Upper lobe of left lung (tissue), 6 donors: ENCODE results near the gene CTDP1. TPM values are rescaled to one million over a fixed set of nuclear protein-coding genes. Genes with fewer than 3 reads are reported as not detected.
"Not testable (repeated sequence)": the region's sequence is repeated elsewhere in the genome, so short reads cannot be mapped to it uniquely, and the experiment has no call there.

ENCODE experiments used
- ATAC-seq, 2 donors: fragments of 200-7000 bp; cut with Tn5 transposase; one replicate each; pipeline ENCODE4 v1.9.1; 2022; ENCODE audit warnings: mild to moderate bottlenecking in 2 of 2, moderate library complexity in 2 of 2; ENCODE audit not compliant: low FRiP score in 2 of 2
- DNase-seq, 2 donors: peaks; one replicate each; pipeline ENCODE4 v3.0.0-alpha.2; 2019 to 2020
- H3K27ac ChIP-seq, 4 donors: fragments of 200-600 bp; sonication (generic); one replicate each; pipeline ENCODE4 v1.5.1; 2016 to 2019
- H3K27me3 ChIP-seq, 4 donors: fragments of 200-600 bp; sonication (generic); one replicate each; pipeline ENCODE4 v1.5.1; 2017 to 2019
- H3K36me3 ChIP-seq, 4 donors: fragments of 200-600 bp; sonication (generic); one replicate each; pipeline ENCODE4 v1.5.1; 2016 to 2019
- H3K4me1 ChIP-seq, 4 donors: fragments of 200-600 bp; sonication (generic); one replicate each; pipeline ENCODE4 v1.5.1; 2018 to 2019
- H3K4me3 ChIP-seq, 4 donors: fragments of 200-600 bp; sonication (generic); one replicate each; pipeline ENCODE4 v1.5.1; 2017 to 2019; ENCODE audit warnings: mild to moderate bottlenecking in 2 of 4, moderate library complexity in 1 of 4
- H3K9me3 ChIP-seq, 4 donors: fragments of 200-600 bp; sonication (generic); one replicate each; pipeline ENCODE4 v1.5.1; 2018 to 2019
- CTCF ChIP-seq, 6 experiments: fragments of 450-650 bp in 4 of 6; fragments of 200-600 bp in 2 of 6; sonication (generic) in 2 of 6; IDR thresholded peaks; one replicate each; pipeline ENCODE4 v1.5.1; 2016 to 2019; ENCODE audit warnings: antibody characterized with exemption in 6 of 6
- EP300 ChIP-seq, 4 donors: sonication (generic); formaldehyde crosslinking; IDR thresholded peaks; one replicate each; pipeline ENCODE4 v1.5.1; 2017; ENCODE audit warnings: antibody characterized with exemption in 4 of 4, control low read depth in 2 of 4
- POLR2A ChIP-seq, 4 donors: fragments of 450-650 bp; IDR thresholded peaks; one replicate each; pipeline ENCODE4 v1.5.1; 2016 to 2017; ENCODE audit warnings: antibody characterized with exemption in 4 of 4, mild to moderate bottlenecking in 2 of 4
- POLR2AphosphoS5 ChIP-seq, 2 donors: sonication (generic); formaldehyde crosslinking; IDR thresholded peaks; one replicate each; pipeline ENCODE4 v1.5.1; 2017; ENCODE audit warnings: antibody characterized with exemption in 2 of 2
- WGBS, 2 donors: methylation state at CpG; one replicate each; pipeline ENCODE4 v1.1.5; 2017 to 2018; 5-methylcytosine and 5-hydroxymethylcytosine counted together
- total RNA-seq, 6 donors: library from RNA; depleted of rRNA in 4 of 6; stranded (reverse); fragments of >200 nt in 4 of 6; gene quantifications; one replicate each; pipeline versions ENCODE4 v1.1.0 to v1.2.1, GENCODE V29; 2016 to 2021
- donor health status: DM: no; HTN: no; CAD: no; lungs with moderate emphysema.
- donor health status: DM: no; HTN: yes; CAD: no; lungs with severe emphysema.

The CTDP1 gene
- total RNA-seq, 6 donors from 2014 or later = 21.3 to 44.7 (median 29.7) TPM

GRCh38 chr18:79750980-79751571, 71.5 kb downstream of the CTDP1 start:
- Histone ChIP-seq H3K36me3 (peaks cover 0 to 56% (median 46%) of the 10 kb centered on the region in 4 donors), H3K9me3 (no peaks in the 10 kb centered on the region), H3K4me3 (no peak overlapping the region), H3K4me1 (no peaks in the 10 kb centered on the region), H3K27me3 (no peaks in the 10 kb centered on the region), H3K27ac (no peak overlapping the region)
- ATAC-seq = no peak
- WGBS, 2 donors = 85 to 88% methylated on average over 9 to 13 of the region's 13 CpGs
- TF ChIP-seq POLR2AphosphoS5 (IDR thresholded peaks at IDR 0.05) = no peak
- TF ChIP-seq CTCF (IDR thresholded peaks at IDR 0.05) = no peak
- TF ChIP-seq POLR2A (IDR thresholded peaks at IDR 0.05) = no peak
- no peak for TF ChIP-seq EP300 (IDR thresholded peaks at IDR 0.05)
- peak; percentile 26 to 41 for DNase-seq

- WGBS, 2 donors = 96% methylated on average over 13 to 17 of the region's 20 CpGs
- not testable (repeated sequence) for H3K27me3 ChIP-seq, H3K27ac ChIP-seq, H3K9me3 ChIP-seq, ATAC-seq, H3K4me3 ChIP-seq, H3K4me1 ChIP-seq
- peak in 1 of 2 donors; percentile 13 for DNase-seq
- H3K36me3 ChIP-seq = peaks cover 0 to 53% (median 44%) of the 10 kb centered on the region in 4 donors
Observed at GRCh38 chr18:79751918-79752578, 72.4 kb downstream of the CTDP1 start.

GRCh38 chr18:79752946-79753345, 73.3 kb downstream of the CTDP1 start:
- WGBS, 2 donors = 92 to 95% methylated on average over 4 to 8 of the region's 8 CpGs
- H3K4me1 ChIP-seq, ATAC-seq, H3K27me3 ChIP-seq, DNase-seq, H3K4me3 ChIP-seq, H3K27ac ChIP-seq, H3K9me3 ChIP-seq: not testable (repeated sequence)
- peaks cover 0 to 47% (median 38%) of the 10 kb centered on the region in 4 donors for H3K36me3 ChIP-seq

- Histone ChIP-seq H3K36me3 (peaks cover 0 to 47% (median 36%) of the 10 kb centered on the region in 4 donors), H3K27ac (no peak overlapping the region), H3K4me1 (no peaks in the 10 kb centered on the region), H3K27me3 (no peaks in the 10 kb centered on the region), H3K4me3 (no peak overlapping the region), H3K9me3 (no peaks in the 10 kb centered on the region)
- ATAC-seq (no peak), DNase-seq (peak; percentile 15 to 72)
- TF ChIP-seq POLR2AphosphoS5 (IDR thresholded peaks at IDR 0.05) (no peak), EP300 (IDR thresholded peaks at IDR 0.05) (no peak)
- WGBS, 2 donors = 85% methylated on average over 23 to 27 of the region's 27 CpGs
Observed at GRCh38 chr18:79753391-79753851, 73.8 kb downstream of the CTDP1 start.

- ATAC-seq (no peak), DNase-seq (peak; percentile 17 to 68)
- TF ChIP-seq CTCF (IDR thresholded peaks at IDR 0.05) = no peak
- TF ChIP-seq POLR2A (IDR thresholded peaks at IDR 0.05) = no peak
- no peak for TF ChIP-seq EP300 (IDR thresholded peaks at IDR 0.05)
- no peak for TF ChIP-seq POLR2AphosphoS5 (IDR thresholded peaks at IDR 0.05)
- Histone ChIP-seq H3K9me3 (no peaks in the 10 kb centered on the region), H3K27me3 (no peaks in the 10 kb centered on the region), H3K4me1 (no peaks in the 10 kb centered on the region), H3K36me3 (peaks cover 0 to 39% (median 33%) of the 10 kb centered on the region in 4 donors), H3K4me3 (no peak overlapping the region), H3K27ac (no peak overlapping the region)
- 95 to 97% methylated on average over 26 to 35 of the region's 35 CpGs for WGBS, 2 donors
Observed at GRCh38 chr18:79754022-79754761, 74.6 kb downstream of the CTDP1 start.

- no peak for TF ChIP-seq POLR2AphosphoS5 (IDR thresholded peaks at IDR 0.05)
- TF ChIP-seq EP300 (IDR thresholded peaks at IDR 0.05) = no peak
- TF ChIP-seq CTCF (IDR thresholded peaks at IDR 0.05) = no peak
- TF ChIP-seq POLR2A (IDR thresholded peaks at IDR 0.05) = no peak
- H3K36me3 ChIP-seq = peaks cover 0 to 36% (median 31%) of the 10 kb centered on the region in 4 donors
- no peak for ATAC-seq
- H3K4me3 ChIP-seq = no peak overlapping the region
- H3K9me3 ChIP-seq = no peaks in the 10 kb centered on the region
- 97% methylated on average over 20 to 27 of the region's 27 CpGs for WGBS, 2 donors
- no peaks in the 10 kb centered on the region for H3K27me3 ChIP-seq
- H3K4me1 ChIP-seq = no peaks in the 10 kb centered on the region
- DNase-seq = peak; percentile 14 to 68
- H3K27ac ChIP-seq = no peak overlapping the region
Observed at GRCh38 chr18:79754831-79755351, 75.3 kb downstream of the CTDP1 start.
